Kasumi-1 (cell line): Measurements from ENCODE around the gene CEACAM21.
A peak's percentile ranks its signal among the peaks of the same experiment; 100 is the strongest.

Experiments used
- DNase-seq, 2 experiments: peaks; one replicate each; lab custom pipeline; 2025; lab: John Stamatoyannopoulos, UW

CEACAM21 gene

DNA sequence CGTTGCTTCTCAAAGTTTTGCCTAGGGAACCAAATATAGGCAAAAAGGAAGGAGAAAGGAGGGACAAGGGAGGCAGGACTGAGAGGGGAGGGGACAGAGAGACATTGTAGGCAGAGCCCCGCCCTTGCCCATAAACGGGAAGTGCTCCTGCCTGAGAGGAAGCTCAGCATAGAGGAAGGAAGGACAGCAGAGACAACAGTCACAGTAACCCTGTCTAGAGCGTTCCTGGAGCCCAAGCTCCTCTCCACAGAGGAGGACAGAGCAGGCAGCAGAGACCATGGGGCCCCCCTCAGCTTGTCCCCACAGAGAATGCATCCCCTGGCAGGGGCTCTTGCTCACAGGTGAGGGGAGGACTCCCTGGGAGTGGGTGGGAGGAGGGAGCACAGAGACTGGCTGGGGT lies at the start of gene CEACAM21:
Gene CEACAM21 (plus strand): TSS at position 169 of the 400 bp plus-strand sequence. CDS start 109 bp downstream, at position 278.
- DNase-seq = peak; percentile 97 to 98

DNA sequence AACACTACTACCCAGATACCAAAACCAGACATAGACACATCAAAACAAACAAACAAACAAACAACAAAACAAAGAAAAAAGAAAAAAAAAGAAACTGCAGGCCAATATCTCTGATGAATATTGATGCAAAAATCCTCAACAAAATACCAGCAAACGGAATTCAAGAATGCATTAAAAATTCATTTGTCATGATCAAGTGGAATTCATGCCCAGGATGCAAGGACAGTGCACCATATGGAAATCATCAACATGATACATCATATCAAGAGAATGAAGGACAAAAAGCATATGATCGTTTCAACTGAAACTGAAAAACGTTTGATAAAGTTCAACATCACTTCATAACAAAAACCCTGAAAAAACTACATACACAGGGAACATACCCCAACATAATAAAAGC lies 48.9 kb upstream of the CEACAM21 start:
- no peak for DNase-seq

DNA sequence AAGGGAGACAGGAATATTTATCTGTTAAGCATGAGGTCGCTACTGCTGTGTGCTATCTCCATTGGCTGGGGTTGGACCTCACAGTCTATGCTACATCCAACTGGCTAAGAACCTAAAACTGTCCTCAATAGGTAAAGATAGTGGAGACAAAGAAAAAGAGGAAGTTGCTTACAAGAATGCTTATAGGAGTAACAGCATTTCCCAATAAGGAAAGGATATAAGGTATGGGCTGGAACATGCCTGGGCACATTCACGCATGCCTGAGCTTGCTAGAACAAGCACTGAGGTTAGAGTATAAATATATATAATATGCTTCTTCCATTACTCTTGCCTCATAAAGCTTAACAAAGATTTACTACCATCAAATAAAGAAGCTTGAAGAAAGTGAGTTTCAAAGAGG lies 47.9 kb upstream of the CEACAM21 start:
- peak; percentile 26 to 60 for DNase-seq

DNA sequence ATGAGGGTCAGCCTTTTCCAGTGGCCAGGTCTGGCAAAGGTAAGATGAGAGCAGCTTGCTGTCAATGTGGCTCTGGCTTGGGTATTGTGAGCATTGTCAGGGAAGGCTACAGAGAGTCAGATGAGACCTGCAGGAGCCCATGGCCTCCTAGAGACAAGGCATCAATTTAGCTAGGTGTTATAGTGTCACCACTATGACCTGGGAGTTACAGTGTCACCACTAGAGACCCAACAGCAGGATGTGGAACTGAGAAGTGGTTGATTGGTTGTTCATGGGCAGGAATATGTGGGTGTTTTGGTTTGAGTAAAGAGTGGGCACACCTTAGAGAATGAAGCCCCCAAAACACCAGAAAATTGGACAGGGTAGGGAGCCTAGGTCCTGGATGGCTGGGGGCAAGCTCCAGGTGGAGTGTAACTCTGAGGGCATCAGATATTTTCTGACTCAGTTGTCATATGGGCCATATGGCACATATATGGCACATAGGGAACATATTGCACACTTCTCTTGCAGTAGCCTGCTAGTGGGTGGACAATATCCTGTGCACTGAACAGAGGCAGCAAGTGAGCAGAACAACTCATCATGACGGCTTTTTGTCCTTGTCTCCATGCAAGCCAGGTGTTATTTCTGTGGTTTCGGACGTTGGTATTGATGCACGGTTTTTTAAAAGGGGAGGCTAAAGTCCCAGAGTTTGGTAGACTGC lies 46.3 kb upstream of the CEACAM21 start:
- DNase-seq = no peak

DNA sequence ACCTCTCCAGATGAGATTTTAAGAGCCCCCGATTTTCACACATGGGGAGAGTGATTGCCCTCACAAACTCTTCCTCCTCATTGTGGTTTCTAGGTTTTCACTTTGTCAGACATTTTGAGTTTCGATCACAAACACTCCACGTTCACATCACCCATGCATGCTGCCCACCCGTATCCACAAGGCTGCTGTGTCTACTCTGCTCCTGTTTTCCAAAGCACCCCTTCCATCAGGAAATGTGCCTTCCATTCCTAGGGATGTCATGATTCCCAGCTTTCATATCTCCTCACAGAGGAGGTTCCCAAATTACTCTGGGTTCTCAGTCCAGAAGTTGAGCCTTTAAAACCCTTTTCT lies 45.8 kb upstream of the CEACAM21 start:
- no peak for DNase-seq

DNA sequence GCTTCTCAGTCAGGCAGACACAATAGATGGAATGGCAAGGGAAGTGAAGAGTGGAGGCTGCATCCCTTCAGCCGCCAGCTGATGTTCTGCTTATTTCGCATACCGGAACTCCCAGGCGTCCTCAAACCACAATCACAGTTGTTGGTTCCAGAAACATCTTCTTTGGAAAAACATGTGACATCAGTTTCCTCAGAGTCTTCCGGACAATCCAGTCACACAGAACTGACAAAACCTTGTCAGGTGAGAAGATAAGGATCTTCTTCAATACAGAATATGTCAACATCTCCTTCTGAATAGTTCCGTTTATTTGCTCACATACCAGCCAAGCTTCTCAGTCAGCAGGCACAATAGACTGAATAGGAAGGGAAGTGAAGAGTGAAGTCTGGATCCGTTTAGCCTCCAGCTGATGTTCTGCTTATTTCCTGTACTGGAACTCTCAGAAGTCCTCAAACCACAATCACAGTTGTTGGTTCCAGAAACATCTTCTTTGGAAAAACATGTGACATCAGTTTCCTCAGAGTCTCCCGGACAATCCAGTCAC lies 45.1 kb upstream of the CEACAM21 start:
- peak; percentile 91 to 94 for DNase-seq

DNA sequence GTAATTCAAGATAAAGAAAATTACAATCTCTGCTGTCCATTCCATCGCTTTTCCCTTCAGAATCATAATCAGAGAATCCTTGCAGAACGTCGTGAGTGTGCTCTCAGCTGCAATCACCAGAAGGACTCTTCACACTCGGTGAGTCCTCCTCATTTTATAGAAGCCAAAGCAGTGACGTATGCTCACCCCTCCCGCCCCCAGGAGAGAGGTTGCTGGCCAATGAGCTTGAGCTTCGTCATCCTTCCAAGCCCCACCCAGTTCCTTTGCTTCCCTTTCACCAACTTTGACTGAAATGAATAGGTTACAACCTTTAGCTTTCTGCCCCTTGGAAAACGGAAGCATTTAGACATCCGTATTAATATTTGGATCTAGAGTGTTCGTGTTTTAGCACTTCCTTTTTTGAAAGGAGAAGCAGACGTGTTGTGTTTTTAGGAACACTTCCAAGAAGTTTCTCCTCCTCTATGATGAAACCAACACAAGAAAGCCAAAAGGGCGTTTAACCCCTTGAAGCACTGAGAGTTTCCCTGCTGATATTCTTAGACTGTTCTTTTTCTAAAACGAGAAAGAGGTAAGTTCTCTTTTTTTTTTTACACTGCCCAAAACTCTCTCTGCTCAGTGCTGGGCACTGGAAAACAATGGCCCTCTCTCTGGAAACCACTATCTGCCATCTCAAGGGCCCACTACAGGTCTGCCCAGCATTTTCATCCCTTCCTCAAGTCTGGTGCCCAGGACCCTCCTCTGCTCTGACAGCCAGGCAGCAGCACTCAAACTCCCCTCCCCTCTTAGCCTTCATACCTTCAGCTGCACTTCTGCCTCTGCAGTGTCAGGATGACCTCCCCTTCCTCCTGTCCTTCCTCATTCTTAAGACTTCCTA lies 44.3 kb upstream of the CEACAM21 start:
- DNase-seq = peak; percentile 98

DNA sequence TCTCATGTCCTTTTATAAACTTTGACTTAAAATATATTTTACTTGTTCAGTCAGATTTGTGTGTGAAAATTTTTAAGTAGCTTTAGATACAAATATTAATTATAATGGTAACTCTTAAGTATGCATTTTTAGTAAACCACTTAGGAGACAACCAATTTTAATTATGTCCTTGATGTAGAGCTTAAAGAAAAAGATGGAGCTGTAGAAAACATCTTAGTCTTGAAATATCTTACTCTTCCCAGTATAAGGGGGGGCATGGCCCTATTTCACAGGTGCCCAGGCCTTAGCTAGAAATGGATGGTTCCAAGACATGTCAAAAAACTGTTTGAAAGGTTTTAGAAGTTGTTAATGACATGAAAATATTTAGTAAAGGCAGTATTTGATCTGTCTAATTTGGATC lies 43.4 kb upstream of the CEACAM21 start:
- no peak for DNase-seq

DNA sequence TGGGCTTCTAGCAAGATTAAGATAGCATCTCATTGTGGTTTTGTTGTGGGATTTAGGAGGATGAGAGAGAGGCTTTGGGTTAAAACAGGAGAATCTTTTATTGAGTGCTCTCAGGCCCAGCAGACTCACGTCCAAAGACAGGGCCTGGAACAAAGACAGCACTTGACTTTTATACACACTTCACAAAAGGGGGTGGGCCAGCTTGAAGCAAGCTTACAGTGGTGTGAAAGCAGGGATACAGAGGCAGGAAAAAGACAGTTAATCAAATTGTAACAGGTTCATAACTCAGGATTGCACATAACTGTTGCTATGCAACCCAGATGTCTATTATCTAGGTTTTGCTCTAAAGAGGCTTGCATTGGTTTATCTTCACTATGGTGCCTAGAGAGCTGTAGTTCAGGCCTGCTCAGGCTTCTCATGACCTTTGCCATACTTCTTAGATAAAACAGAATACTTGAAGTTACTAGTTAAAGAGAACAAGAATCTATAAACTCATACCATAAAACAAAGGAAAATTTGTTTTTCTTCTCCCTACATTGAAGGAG lies 42.2 kb upstream of the CEACAM21 start:
- DNase-seq = no peak

DNA sequence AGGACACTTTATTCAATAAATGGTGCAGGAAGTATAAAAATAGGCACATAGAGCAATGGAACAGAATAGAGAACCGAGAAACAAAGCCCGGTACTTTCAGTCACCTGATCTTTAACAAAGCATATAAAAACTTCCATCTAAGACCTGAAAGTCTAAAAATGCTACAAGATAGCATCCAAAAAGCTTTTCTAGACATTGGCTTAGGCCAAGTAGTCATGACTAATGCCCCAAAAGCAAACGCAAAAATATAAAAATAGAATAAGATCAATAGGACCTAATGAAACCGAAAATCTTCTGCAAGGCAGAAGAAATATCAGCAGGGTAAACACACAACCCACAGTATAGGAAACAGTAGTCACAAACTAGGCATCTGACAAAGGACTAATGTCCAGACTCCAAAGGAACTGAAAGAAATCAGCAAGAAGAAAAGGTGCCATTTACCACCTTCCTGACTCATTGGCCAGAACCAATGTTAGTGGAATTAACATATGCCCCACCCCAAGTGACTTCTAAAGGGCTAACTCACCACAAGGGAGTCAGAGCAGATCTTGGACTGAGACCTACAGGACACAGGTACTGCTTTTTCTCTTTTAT lies 40.8 kb upstream of the CEACAM21 start:
- no peak for DNase-seq

DNA sequence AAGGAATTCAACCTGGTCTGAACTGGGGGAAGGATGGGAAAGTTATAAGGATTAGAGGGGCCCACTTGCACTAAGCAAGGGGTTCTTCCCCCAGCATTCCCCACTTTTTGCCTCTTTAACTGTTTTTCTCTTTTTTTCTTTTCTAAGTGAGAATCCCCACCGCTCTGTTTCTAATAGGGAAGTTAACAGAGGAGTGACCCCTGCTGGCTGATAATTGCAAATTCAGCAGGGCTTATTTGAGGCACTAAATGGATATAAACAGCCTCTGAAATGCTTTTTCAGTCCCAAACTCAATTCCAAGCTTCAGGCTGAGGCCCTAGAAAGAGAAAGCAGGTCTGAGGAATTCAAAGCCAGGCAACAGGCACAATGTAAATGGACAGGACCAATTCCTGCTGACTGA lies 38.2 kb upstream of the CEACAM21 start:
- peak; percentile 32 for DNase-seq

DNA sequence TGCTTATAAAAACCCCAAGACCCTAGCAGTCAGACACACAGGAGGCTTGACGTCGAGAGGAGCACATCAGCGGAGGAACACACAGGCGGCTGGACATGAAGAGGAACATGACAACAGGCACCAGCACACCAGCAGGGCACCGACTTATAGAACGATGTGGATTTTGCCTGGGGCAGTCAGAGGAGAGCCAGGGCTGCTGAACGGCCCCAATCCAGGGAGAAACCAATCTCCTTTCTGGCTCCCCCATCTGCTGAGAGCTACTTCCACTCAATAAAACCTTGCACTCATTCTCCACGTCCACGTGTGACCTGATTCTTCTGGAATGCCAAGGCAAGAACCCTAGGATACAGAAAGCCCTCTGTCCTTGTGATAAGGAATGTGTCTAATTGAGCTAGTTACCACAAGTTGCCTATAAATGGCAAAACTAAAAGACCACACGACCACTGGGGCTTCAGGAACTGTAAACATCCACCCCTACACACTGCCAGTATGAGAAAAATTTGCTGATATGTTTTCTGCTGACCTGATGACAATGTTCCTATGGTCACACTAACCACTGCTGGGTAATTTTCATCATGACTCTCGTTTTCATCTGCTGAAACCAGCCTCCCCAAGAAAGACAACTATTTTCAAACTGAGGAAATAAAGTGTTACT lies 35.8 kb upstream of the CEACAM21 start:
- no peak for DNase-seq

DNA sequence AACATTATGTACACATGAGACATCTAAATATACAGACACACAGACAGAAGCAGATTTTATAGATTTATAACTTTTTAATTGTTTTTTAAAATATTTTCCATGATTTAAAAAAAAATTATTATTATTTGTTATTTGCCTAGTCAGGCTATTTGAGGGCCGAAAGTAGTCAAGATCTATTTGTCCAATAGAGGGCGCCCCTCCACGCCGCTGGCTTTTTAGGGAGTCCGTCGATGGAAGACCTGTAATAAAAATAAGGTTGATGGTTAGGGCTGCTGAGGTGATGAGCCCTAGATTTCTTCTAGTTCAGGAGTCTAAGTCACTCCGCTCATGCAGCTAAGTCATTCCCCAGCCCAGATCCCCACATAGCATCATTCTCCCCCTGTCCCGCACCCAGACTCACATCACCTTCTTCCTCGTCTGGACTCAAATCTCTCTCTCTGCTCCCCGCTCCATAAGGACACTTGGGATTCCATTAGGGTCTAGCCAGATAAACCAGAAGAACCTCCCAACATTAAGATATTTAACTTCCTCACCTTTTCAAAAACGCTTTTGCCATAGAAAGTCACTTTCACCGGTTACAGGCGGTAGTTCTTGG lies 33.9 kb upstream of the CEACAM21 start:
- DNase-seq = peak; percentile 73 to 77

DNA sequence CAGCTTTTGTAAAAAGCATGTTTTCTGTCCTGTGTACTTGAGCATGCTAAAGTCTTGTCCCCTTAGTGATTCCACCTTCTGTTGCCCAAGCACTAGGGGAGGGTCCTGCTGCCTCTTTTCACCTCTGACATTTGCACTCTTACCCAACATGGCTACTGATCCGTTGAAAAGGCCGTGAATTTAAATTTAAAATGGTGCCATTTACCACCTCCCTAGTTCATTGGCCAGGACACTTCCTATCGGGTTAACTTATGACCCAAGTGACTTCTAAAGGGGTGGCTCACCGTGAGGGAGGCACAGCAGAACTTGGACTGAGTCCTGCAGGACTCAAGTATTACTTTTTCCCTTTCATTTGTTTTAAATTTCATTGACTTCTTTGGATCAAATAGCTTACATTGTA lies 33.3 kb upstream of the CEACAM21 start:
- no peak for DNase-seq

DNA sequence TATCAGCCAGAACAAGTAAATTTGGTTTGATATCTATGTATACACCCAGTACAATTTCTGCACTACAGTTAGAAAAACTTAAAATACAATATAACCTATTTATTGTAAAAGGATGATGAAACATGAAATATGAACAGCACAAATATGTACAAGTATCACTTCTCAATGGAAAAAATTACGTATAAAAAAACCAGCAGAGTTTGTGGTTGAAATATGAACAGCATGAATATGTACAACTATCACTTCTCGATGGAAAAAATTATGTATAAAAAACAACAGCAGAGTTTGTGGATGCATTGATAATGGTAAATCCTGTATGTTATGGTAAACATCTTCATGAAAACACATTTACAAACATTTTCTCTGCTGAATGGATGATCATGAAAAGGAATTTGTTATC lies 32.4 kb upstream of the CEACAM21 start:
- DNase-seq = no peak

DNA sequence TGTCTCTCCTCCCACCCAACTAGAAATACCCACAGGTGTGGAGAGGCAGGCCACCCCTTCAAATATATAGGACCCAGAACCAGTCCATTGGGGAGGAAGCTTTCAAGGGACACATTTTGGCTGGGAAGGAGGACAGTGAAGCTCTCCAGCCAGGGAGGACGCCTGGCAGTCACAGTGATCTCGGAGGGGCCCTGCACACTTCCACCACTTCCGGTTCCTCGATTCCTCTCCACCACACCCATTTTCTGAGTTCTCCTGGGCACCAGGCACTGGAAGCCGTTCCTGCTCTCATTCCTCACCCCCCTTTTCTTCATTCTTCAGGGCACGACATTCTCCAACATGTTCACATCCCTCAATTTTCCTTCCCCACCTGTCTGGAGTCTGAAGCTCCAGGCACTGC lies 30.4 kb upstream of the CEACAM21 start:
- peak; percentile 64 to 65 for DNase-seq

DNA sequence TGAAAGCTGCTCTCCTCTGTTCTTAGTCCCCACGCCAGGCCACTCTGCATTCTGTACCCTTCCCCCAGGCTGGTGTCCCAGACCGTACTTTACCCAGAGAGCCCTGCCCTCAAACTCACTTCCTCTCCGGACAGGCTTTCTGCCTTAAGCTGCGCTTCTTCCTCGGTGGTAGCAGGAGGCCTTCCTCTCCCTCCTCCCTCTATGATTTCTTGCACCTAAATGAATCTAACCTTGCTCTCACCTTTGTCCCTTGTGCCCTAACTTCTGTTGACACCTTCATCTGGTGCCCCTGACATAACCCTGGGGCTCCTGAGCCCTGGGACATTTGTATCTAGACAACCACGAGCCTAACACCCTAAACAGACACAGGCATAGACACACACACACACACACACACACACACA lies 29.6 kb upstream of the CEACAM21 start:
- DNase-seq = peak; percentile 71 to 78

DNA sequence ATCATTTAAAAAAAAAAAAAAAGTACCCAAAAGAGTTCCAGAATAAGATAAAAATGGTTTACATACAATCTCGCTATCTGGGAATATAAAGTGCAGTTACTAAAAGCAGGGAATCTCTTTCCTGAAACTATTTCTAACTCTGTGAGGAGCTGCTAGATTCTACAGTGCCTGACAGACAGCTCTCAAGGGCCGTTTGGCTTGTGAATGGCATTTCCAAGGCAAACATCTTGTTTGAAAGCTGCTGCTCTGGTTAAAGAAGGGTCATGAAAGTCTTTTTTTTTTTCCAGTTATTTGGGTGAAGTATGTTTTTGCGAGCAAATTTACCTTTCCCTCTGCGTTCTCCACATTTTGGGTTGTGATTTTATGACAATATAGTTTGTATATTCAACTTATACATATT lies 29.0 kb upstream of the CEACAM21 start:
- no peak for DNase-seq

DNA sequence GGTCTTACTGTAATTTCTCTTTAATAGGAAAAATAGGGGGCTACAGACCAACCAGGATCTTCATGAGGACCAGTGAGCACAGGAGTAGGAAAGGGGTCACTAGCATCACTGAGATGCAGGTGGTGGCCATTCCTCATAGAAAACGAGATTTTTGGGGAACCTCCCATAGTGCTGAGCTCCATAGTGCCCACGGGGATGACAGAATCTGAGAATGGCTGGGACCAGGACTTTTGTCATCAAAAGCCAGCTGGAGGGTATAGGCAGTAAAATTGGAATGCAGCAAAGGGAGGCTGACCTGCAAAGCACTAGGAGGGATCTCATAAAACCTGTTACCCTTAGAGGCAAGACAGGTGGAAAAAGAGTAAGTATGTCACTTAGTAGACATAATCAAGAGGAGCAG lies 28.4 kb upstream of the CEACAM21 start:
- DNase-seq = no peak

DNA sequence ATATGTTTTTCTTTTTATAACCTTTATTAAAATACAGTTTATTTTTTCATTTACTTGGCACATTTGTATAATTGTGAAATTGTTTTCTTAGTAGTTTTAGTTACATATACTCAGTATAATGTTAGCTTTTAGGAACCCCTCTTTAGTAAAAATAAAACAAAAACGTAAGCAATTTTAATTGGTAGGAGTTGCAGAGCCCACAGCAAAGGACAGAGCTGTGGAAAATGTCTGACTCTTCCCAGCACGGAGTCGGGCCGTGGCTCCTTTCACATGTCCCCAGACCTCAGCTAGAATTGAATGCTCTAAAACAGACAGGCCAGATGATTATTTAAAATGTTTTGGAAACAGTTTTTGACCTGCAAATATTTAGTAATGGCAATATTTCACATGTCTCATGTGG lies 27.9 kb upstream of the CEACAM21 start:
- no peak for DNase-seq

DNA sequence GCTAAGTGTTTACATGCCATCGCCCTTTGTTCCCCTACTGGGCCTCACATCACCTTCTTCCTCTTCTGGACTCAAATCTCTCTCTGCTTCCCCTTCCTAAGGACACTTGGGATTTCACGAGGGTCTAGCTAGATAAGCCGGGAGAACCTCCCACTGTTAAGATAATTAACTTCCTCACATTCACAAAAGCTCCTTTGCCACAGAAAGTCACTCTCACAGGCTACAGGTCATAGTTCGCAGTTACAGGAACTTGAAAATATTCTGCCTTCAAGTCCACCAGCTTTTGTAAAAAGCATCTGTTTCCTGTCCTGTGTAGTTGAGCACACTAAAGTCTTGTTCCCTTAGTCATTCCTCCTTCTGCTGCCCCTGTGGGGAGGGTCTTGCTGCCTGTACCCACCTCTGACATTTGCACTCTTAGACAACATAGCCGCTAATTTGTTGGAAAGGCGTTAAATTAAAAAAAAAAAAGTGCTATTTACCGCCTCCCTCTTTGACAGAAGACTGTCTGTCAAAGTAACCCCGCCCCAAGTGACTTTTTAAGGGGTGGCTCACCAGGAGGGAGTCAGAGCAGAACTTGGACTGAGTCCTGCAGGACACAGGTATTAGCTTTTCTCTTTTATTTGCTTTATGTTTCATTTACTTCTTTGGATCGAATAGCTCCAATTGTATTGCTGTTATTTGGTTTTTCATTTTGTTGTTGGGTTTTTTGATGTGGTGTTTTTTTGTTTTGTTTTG lies 26.8 kb upstream of the CEACAM21 start:
- DNase-seq = peak; percentile 99
